Measurements from ENCODE around the gene INSL3.

INSL3 gene

DNA sequence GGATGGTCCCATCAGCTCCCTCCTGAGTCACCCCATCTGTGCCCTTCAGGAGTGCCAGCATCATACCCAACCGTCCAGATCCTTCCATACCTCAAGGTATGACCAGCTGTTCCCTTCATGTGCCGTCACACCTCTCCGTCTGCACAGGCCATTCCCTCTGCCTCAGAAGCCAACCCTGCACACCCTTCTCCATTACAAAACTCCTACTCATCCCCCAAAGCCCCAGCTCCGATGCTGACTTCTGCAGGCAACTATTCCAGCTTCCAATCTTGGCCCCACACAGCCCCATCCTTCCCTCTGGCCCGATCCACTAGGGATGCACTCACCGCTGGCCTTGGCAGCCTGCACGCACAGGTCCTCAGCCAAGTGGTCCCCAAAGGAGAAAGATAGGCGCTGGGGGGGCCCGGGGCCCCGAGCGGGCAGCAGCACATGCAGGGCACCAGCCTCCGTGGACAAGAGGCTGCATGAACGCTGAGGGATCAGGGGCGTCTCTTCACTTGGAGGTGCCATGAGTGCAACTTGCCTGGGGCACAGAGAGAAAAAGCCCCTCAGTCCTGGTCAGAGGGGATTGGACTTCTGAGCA lies 22.7 kb upstream of the INSL3 start:
- no peak for DNase-seq

DNA sequence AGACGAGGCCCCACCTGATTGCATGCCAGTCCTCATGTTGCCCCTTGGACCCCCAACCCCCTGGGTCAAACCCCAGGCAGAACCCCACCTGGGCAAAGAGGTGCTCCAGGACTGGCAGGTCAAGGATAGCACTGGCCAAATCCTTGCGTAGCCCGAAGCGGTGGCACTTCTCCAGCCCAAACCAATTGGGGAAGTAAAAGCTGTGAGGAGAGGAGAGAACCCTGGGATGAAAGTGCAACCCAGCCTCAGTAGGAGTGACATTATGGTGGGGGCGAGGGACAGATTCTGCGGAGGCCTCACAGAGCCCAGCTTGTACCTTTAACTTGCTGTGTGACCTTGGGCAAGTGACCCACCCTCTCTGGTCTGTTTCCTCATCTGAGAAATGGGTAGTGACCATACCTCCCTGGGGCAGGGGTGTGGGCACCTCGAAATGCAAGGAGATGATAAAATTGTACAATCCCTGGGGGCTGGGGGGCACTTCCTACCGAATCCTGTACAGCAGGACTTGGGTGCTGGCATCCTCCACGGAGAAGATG lies 22.0 kb upstream of the INSL3 start:
- DNase-seq = no peak

DNA sequence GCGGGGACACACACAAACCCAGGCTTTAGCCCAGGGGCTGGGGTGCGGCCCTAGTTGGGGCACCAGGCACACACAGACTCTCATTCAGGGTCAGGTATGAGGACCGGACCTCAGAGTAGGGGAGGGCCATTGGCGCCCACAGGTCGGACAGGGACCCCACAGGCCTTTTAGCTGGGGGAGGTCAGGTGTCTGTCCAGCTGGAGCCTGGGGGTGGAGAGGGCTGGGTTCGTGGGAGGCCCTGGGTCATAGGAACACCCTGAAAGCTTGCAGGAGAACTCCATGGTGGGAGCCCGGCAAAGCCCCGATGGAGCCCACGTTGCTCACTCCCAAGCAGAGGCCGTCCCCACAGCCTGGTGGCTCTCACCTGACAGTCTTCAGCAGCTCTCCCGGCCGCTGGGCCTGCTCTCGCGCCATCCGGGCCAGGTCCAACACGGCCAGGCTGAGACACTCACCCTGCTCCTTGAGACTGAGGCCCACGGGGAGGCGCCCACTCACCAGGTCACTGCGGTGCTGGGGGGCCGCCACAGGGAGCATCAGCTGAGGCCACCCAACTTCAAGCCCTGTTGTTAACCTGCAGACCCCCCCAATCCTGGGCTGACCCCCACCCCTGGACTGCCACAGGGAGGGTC lies 21.5 kb upstream of the INSL3 start:
- DNase-seq = no peak

DNA sequence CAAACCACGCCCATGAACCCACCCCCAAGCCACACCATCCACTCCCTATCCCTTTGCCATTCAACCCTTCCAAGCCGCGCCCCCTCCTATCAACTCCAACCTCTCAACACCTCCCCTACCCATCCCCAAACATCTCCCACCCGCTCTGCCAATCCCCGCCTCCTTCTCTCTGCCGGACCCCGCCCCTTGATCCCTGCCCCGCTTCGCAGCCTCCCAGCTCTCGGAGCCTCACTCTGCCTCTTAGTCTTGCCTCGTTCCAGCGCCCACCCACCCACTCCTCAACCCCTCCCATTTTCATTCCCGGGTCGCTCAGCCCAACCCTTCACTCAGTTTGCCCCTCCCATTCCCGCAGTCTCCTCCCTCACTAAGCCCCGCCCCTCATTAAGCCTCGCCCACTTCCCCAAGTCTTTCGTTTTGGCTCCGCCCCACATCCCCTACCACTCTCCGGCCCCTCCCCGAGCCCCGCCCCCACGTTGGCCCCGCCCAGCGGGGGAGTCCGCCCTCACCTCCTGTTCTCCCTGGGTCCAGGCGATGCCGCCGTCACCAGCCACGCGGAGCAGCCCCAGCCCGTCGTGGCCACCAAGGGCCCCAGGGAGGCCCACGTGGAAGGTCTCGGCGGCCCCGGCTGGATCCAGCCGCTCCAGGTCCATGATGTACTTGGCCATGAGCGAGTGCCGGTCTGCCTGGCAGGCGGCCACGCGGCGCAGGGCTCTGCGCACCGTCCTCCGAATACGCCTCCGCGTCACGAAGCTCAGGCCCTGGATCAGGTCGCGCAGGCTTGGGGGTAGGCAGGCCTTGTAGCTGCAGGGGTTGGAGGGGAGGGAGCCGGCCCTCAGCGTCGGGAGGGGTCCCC lies 20.7 kb upstream of the INSL3 start:
- DNase-seq = peak in 3 of 5 experiments; percentile 38 to 61 (median 51)

DNA sequence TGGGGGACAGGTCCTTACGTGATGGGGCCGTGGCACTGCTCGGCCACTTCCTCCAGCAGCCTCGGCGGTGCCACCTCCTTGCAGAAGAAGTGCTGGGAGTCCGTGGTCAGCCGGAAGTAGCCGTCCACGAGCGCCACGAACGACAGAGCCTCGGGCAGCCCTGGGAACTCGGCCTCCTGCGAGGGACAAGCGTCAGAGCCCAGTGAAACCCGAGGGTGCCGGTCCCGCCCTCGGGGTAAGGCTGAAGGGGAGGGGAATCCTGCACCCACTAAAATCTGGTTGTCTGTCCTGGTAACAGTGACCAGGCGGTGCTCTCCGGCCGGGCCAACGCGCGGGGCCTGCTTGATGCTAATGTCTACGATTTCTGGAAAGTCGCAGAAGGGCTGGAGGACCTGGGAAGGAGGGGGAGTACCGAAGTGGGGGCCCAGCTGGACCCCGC lies 20.1 kb upstream of the INSL3 start:
- no peak for DNase-seq

DNA sequence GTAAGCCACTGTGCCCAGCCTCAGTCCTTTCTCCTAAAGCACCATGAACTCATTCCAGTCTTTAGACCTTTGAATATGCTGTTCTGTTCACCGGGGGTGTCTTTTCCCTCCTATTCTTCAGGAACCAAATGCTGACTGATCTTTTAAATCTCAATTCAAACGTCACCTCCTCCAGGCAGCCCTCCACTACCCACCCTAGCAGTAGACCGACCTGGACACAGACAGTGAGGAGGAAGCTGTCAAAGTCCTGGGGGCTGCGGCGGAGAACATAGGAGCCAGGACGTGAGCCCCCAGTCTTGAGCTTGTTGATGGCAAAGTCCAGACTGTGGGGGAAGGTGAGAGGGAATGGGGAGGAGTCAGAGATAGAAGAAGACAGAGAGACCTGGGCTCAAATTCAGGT lies 18.7 kb upstream of the INSL3 start:
- DNase-seq = no peak

DNA sequence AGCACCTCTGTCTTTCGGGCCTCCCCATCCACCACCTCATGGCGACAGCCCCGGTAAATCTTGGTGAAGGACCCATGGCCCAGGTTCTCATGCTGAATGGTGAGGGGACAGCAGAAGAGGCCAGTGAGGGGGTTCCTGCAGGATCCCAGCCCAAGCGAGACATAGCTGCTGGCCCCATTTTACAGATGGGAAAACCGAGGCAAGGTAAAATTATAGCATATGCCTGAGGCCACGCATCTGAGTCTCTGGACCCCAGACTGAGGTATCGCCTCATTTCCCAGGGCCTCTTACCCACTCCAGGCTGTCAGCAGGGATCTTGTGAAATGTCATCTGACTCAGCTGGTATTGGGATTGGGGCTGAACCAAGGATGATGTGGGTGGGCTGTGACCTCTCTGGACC lies 16.7 kb upstream of the INSL3 start:
- no peak for DNase-seq

DNA sequence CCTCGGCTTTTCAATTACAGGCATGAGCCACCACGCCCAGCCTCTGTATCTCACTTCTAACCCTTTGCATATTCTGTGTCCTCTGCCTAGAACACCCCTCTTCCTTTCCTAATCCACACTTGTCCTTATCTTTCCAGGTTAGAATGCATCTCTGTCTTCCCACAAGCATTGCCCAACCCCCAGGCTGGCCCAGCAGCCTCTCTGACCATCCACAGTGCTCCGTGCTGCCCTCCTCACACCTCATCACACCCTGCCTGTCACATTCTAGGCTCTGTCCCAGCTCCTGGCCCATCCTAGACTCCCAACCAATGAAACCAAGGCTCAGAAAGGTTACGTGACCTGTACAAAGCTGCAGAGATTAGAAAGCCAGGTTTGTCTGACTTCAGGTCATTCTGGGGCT lies 15.2 kb upstream of the INSL3 start:
- DNase-seq = no peak

DNA sequence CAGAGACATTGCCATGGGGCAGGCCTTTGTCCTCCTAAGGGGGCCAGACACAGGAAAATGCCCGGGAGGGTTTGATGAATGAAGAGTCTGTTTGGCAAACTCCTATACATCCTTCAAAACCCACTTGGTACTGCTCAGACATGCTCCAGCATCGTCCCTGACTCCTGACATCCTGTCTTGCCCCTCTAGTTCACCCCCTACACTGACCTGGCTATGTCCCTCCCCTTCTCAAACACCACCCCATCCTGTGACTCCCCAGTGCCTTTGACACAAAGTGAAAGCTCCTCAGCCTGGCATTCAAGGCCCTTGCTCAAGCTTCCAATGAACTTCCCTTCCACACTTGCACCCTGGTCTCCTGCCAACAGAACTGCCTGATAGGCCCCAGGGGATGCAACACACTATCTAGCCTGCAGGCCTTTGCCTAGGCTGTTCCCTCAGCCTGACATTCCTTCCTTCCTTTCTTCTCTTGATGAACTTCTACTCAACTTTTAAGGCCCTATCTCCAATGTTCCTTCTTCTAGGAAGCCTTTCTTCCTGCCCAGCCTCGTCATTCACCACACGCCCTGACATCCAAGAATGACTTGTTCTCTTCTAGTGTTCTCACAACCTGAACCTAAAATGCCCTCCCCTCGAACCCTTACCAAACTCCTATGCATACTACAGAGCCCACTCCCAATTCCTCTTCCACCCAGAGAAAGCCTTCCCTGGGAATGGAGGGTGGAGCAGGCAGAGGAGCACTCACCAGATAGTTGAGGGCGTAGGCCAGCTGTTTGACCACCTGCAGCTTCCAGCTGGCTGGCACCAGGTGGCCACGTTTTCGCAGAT lies 14.1 kb upstream of the INSL3 start:
- DNase-seq = no peak

DNA sequence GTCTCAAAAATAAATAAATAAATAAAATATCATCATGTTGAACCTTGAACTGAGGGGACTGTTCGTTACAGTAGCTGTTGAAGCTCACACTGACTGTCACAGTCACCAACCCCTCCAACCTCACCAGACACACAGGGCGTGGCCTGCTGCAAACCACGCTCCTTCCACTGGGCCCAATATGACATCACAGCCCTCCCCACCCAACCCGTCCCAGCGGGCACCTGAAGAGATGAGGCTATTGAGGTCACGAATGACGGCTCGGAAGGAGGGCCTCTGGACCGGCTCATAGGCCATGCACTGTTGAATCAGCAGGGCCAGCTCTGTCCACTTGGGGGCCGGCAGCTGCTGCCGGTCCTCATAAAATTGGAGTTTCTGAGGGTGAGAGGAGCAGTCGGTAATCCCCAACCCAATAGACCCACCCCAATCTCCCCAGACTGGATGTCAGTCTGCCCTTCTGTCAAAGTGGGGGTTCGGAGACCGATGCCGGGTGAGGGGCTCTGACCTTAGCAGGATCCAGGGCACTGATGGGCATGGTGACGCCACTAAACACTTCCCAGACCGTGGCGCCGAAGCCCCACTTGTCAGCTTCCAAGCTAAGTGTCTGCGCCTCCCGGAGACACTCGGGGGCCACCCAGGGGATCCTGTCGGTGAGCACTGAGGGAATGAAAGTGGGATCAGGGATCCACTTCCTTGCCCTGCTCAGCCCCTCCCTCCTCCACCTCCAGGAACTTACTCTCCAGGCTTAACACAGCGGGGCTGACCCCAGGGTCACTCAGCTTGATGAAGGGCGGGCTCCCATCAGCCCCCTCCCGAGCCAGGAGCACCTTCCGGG lies 13.2 kb upstream of the INSL3 start:
- peak in 1 of 5 experiments; percentile 58 for DNase-seq

DNA sequence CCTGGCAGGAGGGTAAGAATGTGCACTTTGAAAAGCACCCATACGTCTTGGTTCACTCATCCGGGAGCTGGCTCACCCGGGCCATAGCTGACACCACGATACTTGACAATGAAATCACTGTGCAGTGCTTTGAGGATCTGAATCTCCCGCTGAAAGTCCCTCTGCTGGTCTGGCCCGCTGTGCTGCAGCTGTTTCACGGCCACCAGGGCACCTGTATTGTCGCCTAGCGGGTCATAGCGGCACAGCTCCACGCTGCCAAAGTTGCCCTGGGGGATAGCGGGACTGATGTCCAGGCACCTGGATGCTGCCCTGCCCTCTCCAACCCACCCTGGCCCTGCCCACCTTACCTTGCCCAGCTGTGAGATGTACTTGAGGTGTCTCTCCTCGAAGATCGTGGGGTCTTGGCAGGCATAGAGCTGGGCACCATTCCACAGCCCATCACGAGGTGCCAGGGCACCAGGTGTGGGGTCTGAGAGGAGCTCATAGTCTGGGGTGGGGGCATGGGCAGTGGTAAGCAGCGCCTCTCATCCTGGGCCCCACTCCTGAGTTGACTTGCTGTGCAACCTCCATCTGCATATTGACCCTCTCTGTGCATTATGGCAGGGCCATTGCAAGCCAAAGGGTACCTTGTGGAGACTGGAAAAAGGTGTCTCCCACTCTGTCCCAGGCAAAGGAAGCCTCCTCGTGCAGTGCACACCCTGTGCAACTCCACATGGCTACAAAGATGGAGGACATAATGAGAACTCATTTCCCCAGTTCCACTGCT lies 11.3 kb upstream of the INSL3 start:
- DNase-seq = no peak

DNA sequence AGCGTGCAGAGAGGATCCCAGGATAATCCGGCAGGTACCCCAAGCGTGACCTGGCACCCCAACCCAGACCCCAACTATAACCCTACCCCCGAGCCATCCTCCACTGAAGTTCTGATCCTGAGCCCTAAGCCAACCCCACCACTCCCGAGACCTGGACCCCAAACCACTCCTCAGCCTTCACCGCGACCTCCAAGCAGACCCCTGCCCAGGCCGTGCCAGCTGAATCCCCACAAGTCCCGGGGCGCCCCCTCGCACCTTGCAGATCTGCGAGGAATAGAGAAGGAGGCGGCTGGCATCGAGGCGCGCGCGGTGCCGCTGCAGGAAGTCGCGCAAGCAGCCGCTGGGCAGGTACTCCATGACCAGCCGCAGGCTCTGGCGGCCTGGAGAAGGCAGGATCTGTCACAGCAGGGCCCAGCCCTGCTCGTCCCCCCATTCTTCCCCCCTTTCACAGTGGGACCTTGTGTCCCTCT lies 10.1 kb upstream of the INSL3 start:
- DNase-seq = no peak

DNA sequence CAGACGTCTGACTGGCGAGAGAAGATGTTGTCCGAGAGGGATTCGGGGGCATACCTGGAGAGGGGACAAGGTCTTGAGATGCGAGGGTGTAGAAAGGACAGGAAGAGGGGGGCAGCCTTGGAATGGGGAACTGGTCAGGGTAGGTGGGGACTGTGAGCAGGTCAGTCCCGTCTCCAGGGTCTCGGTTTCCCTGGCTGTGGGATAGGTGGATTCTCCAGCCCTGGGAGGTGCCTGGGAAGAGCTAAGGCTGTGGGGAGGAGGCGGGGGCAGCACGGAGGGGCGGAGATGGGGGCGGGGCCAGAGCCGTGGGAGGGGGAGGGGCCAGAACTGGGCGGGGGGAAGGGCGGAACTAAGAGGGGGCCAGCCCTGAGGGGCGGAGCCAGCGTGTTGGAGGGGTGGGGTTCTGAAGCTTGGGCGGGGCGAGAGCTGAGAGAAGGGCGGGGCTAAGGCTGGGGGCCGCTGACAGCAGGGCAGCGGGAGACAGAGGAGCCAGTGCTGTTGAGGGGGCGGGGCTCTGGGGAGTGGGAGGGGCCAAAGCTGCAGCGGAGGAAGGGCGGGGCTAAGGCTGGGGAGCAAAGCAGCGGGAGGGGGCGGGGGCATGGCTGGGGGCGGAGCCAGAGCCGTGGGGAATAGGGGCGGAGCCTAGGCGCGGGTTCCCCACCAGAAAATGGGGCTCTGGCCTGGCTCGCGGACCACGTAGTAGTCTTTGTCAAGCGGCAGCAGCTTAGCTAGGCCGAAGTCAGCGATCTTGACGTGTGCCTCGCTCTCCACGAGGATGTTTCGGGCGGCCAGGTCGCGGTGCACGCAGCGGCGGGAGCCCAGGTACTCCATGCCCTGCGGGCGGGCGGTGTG lies 9.5 kb upstream of the INSL3 start:
- DNase-seq = peak in 4 of 5 experiments; percentile 18 to 48 (median 33)

DNA sequence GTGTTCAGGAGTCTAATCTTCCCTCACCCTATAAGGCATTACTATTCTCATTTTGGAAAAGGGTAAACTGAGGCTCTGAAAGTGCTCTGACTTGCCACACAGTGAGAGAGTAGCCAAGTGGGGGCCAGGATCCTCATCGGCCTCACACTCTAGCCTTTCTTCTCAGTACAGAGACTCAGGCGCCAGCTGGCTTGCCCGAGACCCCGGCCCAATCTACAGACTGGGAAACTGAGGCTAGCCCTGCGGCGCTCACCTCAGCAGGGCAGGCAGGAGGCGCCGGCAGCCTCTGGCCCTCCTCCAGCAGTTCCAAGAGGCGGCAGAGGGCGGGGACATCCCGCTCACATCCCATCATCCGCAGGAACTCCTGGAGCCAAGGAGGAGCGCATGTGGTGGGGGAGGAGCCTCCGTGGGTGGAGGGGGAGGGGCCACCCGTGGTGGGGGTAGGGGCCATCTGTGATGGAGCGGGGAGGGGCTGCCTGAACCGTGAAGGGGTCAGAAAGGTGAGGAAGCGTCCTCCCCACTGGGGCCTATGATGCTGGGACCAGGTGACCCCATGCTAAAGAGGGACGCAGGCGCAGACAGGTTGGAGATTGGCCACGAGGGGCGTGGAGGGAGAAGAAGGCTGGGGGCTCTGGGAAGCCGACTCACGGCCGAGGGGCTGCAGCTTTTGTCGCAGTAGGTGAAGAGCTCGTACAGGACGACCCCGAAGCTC lies 8.7 kb upstream of the INSL3 start:
- DNase-seq = no peak

DNA sequence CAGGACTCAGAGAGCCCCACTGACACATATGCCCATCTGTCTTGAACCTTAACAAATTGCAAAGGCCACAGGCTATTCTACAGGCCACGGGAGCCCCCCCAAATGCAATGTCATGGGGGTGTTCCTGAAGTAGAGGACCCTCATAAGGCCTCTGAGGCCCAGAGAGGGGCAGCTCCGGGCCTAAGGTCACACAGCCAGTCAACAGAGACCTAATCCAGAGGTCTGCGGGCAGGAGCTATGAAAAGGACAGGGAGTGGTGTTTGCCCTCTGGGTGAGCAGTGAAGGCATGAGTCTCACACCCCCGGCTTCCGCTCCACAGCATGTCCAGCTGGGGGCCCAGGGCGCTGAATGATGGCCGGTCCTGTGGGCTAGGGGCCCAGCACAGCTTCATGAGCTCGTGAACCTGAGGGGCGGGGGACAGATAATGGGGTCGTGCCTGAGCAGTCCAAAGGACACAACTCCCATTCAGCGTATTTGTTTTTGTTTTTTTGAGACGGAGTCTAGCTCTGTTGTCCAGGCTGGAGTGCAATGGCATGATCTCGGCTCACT lies 5.3 kb upstream of the INSL3 start:
- DNase-seq = no peak

DNA sequence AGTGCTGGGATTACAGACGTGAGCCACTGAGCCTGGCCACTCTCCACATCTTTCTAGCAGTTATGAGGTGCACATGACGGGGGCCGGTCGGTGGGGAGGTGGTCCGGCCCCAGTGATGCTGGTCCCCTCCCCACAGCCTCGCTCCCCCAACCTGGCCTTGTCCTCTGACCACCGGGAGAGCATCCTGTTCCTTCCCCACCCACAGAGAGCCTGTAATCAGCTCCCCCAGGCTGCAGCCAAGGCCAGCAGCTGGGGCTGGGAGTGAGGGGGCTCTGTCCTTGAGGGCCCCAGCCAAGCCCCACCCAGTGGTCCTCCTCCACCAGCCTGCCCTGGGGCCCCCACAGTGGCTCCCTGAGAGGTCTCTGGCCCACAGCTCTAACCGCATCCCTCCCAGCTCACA lies 3.0 kb upstream of the INSL3 start:
- no peak for DNase-seq

DNA sequence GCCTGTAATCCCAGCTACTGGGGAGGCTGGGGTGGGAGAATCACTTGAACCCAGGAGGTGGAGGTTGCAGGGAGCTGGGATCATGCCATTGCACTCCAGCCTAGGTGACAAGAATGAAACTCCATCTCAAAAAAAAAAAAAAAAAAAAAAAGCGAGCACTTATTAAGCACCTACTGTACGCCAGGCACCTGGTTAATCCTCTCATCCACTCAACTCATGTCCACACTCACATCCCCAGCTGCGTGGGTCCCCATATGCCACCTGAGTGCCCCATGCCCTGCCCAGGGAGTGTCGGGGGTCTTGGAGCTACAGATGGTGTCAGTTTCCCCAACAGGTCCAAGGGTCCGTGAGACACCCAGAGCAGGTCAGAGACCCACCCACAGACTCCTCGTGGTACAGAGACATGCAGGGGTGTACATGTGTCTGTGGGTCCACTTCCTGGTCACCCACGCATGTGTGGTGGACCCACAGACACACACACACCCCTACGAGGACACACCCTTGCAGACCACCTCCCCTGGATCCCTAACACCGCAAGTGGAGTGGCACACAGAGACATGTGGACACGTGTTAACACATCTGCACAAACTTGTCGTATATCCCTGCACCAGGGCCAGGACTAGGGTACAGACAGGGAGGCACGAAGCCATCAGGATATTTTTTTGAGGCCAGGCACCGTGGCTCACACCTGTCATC lies 3.5 kb downstream of the INSL3 start:
- DNase-seq = no peak

DNA sequence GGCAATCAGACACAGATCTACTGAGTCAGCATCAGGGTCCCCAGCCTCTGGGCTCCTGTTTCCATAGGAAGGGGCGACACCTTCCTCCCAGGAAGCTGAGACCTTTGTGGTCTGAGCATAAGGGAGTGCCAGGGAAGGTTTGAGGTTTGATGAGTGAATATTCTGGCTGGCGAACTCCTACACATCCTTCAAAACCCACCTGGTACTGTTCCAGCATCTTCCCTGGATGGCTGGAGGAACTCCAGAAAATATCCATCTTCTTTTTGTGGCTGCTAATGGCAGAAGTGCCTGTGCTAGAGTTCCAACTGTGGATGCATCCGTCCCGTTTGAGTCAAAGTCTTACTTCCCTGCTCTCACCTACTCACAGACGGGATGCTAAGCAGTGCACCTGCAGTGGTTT lies 9.2 kb downstream of the INSL3 start:
- DNase-seq = no peak
